Measurements from ENCODE around the gene RCCD1.

DNA sequence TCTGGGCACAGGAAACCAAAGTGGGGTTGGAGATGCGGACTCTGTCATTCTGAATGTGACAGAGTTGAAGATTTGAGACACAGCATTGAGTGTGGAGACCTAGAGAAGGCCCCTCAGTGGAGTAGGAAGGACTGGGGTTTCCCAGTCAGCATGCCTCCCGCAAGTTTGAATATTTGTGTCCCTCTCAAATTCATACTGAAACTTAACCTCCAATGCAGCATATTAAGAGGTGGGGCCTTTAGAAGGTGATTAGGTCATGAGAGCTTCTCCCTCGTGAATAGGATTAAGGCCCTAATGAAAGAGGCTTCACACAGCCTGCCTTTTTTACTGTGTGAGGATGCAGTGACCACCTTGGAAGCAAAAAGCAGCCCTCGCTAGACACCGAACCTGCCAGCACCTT is 30.3 kb upstream of the RCCD1 start:
- TF ChIP-seq, protein P1, sequence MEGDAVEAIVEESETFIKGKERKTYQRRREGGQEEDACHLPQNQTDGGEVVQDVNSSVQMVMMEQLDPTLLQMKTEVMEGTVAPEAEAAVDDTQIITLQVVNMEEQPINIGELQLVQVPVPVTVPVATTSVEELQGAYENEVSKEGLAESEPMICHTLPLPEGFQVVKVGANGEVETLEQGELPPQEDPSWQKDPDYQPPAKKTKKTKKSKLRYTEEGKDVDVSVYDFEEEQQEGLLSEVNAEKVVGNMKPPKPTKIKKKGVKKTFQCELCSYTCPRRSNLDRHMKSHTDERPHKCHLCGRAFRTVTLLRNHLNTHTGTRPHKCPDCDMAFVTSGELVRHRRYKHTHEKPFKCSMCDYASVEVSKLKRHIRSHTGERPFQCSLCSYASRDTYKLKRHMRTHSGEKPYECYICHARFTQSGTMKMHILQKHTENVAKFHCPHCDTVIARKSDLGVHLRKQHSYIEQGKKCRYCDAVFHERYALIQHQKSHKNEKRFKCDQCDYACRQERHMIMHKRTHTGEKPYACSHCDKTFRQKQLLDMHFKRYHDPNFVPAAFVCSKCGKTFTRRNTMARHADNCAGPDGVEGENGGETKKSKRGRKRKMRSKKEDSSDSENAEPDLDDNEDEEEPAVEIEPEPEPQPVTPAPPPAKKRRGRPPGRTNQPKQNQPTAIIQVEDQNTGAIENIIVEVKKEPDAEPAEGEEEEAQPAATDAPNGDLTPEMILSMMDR (IDR thresholded peaks at IDR 0.05 in 2 of 3, conservative IDR thresholded peaks at IDR 0.05 in 1 of 3; ENCODE audit: borderline replicate concordance in 1 of 3, insufficient read depth in 1 of 3, low read depth in 2 of 3, low read length in 2 of 3), result no peak
- TF ChIP-seq POLR2A (IDR thresholded peaks at IDR 0.05; ENCODE audit: borderline replicate concordance, extremely low read depth, insufficient read depth, insufficient read length) (no peak), CEBPB (IDR thresholded peaks at IDR 0.05; ENCODE audit: low read depth) (no peak), POLR2AphosphoS5 (IDR thresholded peaks at IDR 0.05; ENCODE audit: low read depth, low read length) (no peak)
- TF ChIP-seq, protein P2, sequence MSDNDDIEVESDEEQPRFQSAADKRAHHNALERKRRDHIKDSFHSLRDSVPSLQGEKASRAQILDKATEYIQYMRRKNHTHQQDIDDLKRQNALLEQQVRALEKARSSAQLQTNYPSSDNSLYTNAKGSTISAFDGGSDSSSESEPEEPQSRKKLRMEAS (IDR thresholded peaks at IDR 0.05), result no peak
